ENCODE measurements around the gene TAS2R31.

DNA sequence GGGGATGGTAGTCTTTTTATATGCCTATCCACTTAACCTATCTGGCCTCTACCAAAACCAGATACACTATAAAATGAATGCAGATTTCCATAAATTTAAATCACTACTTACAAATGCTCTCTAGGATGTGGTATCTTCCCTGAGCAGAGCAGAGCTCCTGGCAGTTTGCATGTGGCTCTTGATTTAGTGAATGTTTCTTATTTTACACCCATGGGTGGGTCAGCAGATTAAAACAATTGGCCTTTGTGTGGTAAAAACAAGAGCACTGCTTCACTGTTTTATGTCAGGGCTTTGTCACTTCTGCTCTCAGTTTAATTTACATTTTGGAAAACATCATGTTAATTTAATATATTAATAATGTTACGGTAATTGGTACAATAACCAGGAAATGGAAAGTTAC is 14.3 kb downstream of the TAS2R31 start:
- no peak for TF ChIP-seq EP300 (IDR thresholded peaks at IDR 0.05)
- TF ChIP-seq, protein P1, sequence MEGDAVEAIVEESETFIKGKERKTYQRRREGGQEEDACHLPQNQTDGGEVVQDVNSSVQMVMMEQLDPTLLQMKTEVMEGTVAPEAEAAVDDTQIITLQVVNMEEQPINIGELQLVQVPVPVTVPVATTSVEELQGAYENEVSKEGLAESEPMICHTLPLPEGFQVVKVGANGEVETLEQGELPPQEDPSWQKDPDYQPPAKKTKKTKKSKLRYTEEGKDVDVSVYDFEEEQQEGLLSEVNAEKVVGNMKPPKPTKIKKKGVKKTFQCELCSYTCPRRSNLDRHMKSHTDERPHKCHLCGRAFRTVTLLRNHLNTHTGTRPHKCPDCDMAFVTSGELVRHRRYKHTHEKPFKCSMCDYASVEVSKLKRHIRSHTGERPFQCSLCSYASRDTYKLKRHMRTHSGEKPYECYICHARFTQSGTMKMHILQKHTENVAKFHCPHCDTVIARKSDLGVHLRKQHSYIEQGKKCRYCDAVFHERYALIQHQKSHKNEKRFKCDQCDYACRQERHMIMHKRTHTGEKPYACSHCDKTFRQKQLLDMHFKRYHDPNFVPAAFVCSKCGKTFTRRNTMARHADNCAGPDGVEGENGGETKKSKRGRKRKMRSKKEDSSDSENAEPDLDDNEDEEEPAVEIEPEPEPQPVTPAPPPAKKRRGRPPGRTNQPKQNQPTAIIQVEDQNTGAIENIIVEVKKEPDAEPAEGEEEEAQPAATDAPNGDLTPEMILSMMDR (IDR thresholded peaks at IDR 0.05) = no peak
